HG02852 (cell line): Measurements from ENCODE around the gene TRIP10.
"Not testable (repeated sequence)": the region's sequence is repeated elsewhere in the genome, so short reads cannot be mapped to it uniquely, and the experiment has no call there.

Experiments
- ATAC-seq: cut with Tn5 transposase; IDR thresholded peaks from one replicate; pipeline ENCODE4 v1.9.1; 2021; ENCODE audit warnings: mild to moderate bottlenecking, moderate library complexity; ENCODE audit not compliant: unreplicated experiment

The TRIP10 gene

DNA sequence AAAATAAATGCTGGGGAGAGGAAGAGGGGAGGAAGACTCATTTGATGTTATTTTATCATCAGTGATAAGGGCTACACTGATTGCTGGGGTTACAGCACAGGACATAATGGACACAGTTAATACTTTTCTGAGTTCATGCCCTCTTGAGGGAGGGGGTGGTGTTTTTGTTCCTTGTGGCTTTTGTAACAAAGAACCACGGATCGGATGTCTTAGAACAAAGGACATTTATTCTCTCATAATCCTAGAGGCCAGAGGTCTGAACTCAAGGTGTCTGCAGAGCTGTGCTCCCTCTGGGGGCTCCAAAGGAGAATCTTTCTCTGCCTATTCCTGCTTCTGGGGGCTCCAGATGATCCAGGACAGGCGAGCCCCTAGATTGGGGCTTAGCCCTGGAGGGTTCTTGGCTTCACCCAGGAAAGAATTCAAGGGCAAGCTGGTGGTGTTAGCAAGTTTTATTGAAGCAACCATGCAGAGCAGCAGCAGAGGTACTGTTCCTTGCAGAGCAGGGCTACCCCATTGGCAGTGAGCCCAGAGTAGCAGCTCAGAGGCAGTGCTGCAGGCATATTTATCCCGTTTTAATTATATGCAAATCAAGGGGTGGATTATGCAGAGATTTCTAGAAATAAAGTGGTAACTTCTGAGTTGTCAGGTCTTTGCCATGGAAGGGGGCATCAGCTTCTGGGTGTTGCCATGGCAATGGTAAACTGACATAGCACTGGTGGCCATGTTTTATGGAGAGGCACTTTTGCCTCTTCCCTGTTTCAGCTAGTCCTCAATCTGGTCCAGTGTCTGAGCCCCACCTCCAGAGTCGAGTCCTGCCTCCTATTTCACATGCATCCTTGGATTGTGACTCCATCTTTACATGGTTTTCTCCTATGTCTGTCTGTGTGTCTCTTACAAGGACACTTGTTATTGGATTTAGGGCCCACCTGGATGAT is 51.0 kb downstream of the TRIP10 start:
- ATAC-seq: no peak

DNA sequence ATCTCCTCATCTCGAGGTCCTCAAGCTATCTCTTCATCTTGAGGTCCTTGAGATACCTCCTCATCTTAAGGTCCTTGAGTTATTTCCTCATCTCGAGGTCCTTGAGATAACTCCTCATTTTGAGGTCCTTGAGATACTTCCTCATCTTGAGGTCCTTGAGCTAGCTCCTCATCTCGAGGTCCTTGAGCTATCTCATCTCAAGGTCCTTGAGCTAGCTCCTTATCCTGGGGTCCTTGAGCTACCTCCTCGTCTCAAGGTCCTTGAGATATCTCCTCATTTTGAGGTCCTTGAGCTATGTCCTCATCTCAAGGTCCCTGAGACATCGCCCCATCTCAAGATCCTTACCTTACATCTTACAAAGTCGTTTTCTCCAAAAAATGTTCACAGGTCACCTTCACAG is 51.8 kb downstream of the TRIP10 start:
- ATAC-seq: no peak

DNA sequence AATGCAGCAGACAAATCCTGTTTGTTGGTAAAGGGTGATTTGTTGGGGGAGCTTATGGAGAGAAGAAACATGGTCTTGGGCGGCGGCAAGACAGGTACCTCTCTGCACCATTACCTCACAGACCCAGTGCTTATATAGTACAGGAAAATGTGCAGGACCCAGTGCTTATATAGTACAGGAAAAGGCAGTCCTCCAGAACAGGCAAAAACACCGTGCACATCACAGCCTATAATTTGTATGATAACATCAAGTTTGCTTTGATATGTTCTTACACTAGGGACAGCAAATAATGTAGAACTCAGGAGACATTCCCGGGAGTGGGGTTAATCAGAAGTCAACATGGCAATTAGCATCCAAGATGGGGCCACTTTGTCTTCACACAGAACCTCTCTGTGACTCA is 53.9 kb downstream of the TRIP10 start:
- no peak for ATAC-seq

GRCh38 chr19:6793973-6794372 is 54.5 kb downstream of the TRIP10 start:
- no peak for ATAC-seq

DNA sequence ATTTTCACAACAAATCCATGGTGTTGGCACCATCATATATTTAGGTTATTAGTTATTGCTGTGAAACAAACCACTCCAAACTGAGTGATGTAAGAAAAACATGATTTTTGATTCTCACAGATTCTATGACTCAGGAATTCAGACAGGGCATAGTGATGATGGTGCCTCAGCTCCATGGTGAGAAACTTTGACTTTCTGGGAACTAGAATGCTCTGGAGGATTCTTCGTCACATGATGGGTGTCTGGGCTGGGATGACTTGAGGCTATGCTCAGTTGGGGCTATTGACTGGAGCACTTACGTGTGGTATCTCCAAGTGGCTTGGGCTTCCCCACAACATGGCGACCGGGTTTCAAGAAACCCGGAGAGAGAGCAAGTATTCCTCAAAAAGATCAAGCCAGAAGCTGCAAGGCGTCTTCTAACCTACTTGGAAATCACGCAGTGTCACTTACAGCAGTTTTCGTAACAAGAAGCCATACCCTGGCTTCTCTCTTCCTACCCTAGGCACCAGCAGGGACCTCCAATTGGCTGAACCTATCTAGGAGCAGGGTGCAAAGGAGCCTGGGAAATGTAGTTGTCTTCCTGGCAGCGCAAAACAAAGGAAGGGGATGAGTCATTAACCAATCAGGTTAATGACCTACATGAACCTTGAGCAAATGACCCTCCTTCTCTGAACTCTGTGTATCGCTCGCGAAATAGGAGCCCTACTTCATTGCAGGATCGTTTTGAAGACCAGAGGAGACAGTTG is 55.4 kb downstream of the TRIP10 start:
- ATAC-seq: no peak

- ATAC-seq: no peak
Measured at GRCh38 chr19:6796278-6796677, 56.8 kb downstream of the TRIP10 start.

- ATAC-seq: no peak
Measured at GRCh38 chr19:6797646-6798045, 58.2 kb downstream of the TRIP10 start.

GRCh38 chr19:6800160-6800790 is 60.8 kb downstream of the TRIP10 start:
- ATAC-seq: not testable (repeated sequence)

- no peak for ATAC-seq
Measured at GRCh38 chr19:6800991-6801484, 61.6 kb downstream of the TRIP10 start.
